PC-3 (cell line): Measurements from ENCODE around the gene PDSS2.

ENCODE experiments used
- EZH2 ChIP-seq: fragments of 300-600 bp; sonication (generic); IDR thresholded peaks from one replicate; pipeline ENCODE4 v1.6.1; 2017; ENCODE audit warnings: antibody characterized with exemption, mild to moderate bottlenecking, low read length; ENCODE audit not compliant: unreplicated experiment
- TF ChIP-seq, protein P1 (sequence below): fragments of 300-600 bp; sonication (generic); conservative IDR thresholded peaks from 2 replicates; pipeline ENCODE4 v1.5.1; 2017; ENCODE audit warnings: antibody characterized with exemption, low read depth, mild to moderate bottlenecking, low read length

DNA sequence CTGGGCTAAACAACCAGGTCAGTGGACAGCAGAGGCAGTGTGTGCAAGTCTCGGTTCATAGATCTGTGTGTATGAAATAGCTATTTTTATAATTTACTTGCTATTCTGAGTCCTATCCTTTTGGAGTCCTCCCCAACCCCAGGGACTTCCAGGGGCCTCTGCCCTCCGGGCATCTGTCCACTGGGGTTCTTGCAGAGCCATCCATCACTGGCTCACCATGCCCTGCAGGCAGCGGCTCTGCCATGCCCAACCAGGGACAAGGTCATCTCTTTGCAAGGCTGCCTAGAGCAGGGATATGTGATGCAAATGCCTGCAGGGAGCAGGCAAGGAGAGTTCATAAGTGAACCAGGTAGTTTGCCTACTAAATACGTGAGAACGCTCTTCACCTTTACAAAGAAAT lies 333.6 kb downstream of the PDSS2 start:
- TF ChIP-seq, protein P1, sequence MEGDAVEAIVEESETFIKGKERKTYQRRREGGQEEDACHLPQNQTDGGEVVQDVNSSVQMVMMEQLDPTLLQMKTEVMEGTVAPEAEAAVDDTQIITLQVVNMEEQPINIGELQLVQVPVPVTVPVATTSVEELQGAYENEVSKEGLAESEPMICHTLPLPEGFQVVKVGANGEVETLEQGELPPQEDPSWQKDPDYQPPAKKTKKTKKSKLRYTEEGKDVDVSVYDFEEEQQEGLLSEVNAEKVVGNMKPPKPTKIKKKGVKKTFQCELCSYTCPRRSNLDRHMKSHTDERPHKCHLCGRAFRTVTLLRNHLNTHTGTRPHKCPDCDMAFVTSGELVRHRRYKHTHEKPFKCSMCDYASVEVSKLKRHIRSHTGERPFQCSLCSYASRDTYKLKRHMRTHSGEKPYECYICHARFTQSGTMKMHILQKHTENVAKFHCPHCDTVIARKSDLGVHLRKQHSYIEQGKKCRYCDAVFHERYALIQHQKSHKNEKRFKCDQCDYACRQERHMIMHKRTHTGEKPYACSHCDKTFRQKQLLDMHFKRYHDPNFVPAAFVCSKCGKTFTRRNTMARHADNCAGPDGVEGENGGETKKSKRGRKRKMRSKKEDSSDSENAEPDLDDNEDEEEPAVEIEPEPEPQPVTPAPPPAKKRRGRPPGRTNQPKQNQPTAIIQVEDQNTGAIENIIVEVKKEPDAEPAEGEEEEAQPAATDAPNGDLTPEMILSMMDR = no peak
- TF ChIP-seq EZH2 = no peak
